GM21786 (cell line): ENCODE measurements around the gene MBD2.

Experiments
- ATAC-seq: cut with Tn5 transposase; IDR thresholded peaks from one replicate; pipeline ENCODE4 v1.9.1; 2021; ENCODE audit not compliant: unreplicated experiment

Gene MBD2

DNA sequence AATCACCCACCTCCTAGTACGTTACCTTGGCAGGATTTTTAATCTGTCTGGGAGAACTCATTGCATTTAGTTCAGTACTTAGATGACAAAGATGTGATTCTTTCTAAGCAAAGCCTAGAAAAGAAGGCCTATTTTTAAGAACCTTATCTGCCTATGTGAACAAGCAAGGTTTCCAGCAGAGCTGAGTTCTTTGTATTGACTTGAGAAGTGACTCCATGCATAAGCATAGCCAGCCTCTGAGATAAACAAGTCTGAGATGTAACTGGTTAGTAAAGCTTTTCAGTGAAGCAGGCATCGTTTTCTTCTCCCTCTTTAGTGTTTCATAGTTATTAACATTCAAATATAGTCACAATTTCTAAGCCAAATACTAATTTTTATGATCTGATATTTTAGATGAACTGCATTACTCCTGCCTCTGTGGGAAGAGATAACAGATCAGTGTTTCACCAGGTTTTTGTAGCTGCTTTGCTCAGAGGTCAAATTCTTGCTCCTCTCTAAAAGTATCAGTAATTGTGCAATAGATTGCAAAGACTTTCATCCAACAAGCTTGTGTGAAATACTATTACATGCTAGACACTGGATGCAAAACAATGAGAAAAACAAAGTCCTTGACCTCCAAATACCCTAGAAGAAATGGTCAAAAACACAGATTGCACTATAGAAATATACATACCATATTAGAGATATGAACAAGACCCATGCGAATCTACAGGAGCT lies 107.8 kb downstream of the MBD2 start:
- ATAC-seq, result no peak

DNA sequence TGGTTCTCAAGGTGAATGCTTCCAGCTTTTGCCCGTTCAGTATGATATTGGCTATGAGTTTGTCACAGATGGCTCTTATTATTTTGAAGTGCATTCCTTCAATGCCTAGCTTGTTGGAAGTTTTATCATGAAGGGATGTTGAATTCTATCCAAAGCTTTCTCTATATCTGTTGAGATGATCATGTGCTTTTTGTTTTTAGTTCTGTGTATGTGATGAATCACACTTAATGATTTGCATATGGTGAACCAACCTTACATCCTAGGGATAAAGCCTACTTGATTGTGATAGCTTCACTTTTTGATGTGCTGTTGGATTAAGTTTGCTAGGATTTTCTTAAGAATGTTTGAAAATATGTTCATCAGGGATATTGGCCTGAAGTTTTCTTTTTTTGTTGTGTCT lies 112.1 kb downstream of the MBD2 start:
- ATAC-seq, result no peak

DNA sequence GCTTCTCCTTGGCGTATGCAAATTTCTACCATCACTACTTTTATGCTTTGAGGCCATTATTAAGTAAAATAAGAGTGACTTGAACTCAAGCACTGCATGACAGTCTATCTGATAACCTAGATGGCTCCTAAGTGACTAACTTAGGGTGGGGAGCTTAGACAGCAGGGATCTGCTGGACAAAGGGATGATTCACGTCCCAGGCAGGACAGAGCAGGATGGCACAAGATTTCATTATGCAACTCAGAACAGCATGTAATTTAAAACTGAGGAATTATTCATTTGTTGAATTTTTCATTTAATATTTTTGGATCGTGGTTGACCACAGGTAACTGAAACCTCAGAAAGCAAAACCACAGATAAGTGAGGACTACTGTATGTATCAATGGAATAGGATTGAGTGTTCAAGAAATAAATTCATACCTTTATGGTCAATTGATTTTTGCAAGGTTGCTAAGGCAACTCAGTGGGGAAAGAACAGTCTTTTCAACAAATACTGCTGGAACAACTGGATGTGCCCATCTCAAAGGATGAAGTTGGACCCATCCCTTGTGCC lies 115.3 kb downstream of the MBD2 start:
- ATAC-seq, result no peak

DNA sequence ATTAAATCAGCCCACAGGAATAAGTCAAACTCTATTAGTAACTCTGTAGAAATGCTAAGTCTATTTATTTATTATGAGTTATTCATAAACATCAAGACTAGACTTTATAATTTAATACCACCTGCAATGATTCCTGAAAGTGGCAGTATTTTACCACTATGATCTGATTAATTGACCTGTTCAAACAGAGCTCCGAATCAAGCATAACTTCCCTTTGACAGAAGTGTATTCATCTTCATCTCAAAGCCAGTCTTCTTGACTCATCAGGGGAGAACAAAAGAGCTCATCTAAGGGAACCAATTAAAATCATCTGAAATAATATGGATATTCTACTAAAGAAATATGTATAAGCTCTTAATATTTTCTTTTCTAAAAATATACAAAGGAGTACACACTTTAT lies 122.3 kb downstream of the MBD2 start:
- ATAC-seq, result no peak
